SU-DHL-6 (cell line): Measurements from ENCODE around the gene KLF2.

ENCODE experiments used
- EZH2phosphoT487 ChIP-seq: fragments of 200-600 bp; sonication (generic), shearing (Covaris generic); conservative IDR thresholded peaks from 2 replicates; pipeline ENCODE4 v1.6.1; 2018; ENCODE audit warnings: mild to moderate bottlenecking, antibody characterized with exemption, low read length, moderate library complexity, mixed read lengths
- TF ChIP-seq, protein P1 (sequence below): fragments of 200-600 bp; sonication (generic); IDR thresholded peaks from one replicate; pipeline ENCODE4 v1.5.1; 2017; ENCODE audit warnings: antibody characterized with exemption, mild to moderate bottlenecking, low read length, moderate library complexity; ENCODE audit not compliant: insufficient read depth, poor library complexity, severe bottlenecking

DNA sequence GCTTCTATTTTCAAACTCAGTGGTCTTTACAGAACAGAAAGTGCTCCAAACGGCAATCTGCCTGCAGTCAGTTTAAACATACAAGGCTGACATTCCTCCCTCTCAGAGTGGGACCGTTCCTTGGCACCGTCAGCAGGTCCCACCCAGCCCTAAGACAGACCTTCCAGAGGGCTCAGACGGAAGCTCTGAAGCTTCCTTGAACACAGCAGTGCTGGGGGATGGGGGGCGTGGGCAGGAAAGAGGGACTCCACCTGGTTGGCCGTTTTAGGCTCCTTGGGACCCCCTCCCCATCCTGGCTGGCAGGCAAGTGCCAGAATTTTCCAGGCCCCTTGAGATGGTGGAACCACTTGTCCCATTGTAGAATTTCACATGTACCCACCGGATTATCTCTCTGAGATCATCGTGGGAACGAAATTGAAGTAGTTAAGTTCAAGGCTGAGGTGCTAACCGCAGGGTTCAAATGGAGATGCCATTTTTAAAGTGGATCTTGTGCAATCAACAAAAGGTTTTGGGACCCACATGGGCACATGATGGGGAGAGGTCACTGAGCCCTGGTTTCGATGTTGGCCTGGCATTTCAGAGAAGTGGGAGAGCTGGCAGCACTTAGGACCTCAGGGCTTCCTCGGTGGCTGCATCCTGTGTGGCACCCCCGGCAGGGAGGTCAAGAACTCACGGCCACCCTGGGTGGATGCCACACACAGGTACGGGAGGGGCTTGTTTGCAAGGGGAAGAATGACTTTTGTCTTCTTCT, 46.2 kb downstream of the KLF2 start:
- TF ChIP-seq, protein P1, sequence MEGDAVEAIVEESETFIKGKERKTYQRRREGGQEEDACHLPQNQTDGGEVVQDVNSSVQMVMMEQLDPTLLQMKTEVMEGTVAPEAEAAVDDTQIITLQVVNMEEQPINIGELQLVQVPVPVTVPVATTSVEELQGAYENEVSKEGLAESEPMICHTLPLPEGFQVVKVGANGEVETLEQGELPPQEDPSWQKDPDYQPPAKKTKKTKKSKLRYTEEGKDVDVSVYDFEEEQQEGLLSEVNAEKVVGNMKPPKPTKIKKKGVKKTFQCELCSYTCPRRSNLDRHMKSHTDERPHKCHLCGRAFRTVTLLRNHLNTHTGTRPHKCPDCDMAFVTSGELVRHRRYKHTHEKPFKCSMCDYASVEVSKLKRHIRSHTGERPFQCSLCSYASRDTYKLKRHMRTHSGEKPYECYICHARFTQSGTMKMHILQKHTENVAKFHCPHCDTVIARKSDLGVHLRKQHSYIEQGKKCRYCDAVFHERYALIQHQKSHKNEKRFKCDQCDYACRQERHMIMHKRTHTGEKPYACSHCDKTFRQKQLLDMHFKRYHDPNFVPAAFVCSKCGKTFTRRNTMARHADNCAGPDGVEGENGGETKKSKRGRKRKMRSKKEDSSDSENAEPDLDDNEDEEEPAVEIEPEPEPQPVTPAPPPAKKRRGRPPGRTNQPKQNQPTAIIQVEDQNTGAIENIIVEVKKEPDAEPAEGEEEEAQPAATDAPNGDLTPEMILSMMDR: no peak
- no peak for TF ChIP-seq EZH2phosphoT487
